Effector memory CD8-positive, alpha-beta T cell (primary cell): Measurements from ENCODE around the gene AP2A1.

Experiments used
- ATAC-seq: fragments of 150-1000 bp; cut with Tn5 transposase; replicated peaks from 2 replicates; pipeline ENCODE4 v1.10.0; 2021; ENCODE audit warnings: mild to moderate bottlenecking, moderate library complexity
- DNase-seq, 3 experiments: peaks; one replicate each; pipeline ENCODE4 v3.0.0; 2021
- H3K27ac Mint-ChIP-seq, 2 donors: one replicate each; pipeline ENCODE4 v1.8.0; 2022; ENCODE audit warnings: mild to moderate bottlenecking in 2 of 2, mixed read lengths in 2 of 2, moderate library complexity in 2 of 2
- H3K27me3 Mint-ChIP-seq, 2 donors: one replicate each; pipeline ENCODE4 v1.8.0; 2022; ENCODE audit warnings: mixed read lengths in 2 of 2
- H3K36me3 Mint-ChIP-seq: one replicate; pipeline ENCODE4 v1.8.0; 2022; ENCODE audit warnings: mild to moderate bottlenecking, moderate library complexity, mixed read lengths; ENCODE audit not compliant: insufficient read depth
- H3K4me1 Mint-ChIP-seq, 2 donors: one replicate each; pipeline ENCODE4 v1.8.0; 2022; ENCODE audit warnings: low read depth in 2 of 2, mixed read lengths in 2 of 2
- H3K4me3 Mint-ChIP-seq, 2 donors: one replicate each; pipeline ENCODE4 v1.8.0; 2022; ENCODE audit warnings: mild to moderate bottlenecking in 2 of 2, mixed read lengths in 2 of 2, moderate library complexity in 2 of 2
- H3K9me3 Mint-ChIP-seq, 2 donors: one replicate each; pipeline ENCODE4 v1.8.0; 2022; ENCODE audit warnings: mixed read lengths in 2 of 2

AP2A1 gene

DNA sequence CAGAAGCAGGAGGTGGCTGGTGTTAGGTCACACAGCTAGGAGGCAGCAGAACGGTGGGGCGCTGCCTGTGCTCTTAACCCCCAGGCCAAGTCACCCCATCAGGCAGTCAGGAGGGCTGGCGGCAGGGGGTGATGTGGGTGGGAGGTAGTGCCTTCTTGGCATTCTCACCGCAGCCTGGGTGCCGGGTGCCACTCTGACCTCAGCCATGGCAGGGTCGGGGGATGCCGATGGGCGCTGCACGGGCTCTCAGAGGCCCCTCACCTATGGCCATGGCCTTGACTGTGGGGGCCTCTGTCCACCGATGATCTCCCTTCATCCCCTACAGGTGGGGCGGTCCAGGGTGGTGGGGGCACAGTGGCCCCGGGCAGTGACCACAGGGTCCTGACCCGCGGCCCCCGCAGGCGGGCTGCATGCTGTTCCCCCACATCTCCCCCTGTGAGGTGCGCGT, 89.8 kb downstream of the AP2A1 start:
- Mint-ChIP-seq H3K4me3 (no peak overlapping the region), H3K36me3 (peaks cover 41% of the 10 kb centered on the region), H3K27me3 (no peaks in the 10 kb centered on the region), H3K4me1 (peaks cover 16 to 17% of the 10 kb centered on the region in 2 donors), H3K27ac (peak overlapping the region in 1 of 2 donors; percentile 77), H3K9me3 (no peaks in the 10 kb centered on the region)
- DNase-seq (no peak), ATAC-seq (no peak)
